ENCODE results near the gene CST4.
A peak's percentile ranks its signal among the peaks of the same experiment; 100 is the strongest.
"Not testable (repeated sequence)": the region's sequence is repeated elsewhere in the genome, so short reads cannot be mapped to it uniquely, and the experiment has no call there.

The CST4 gene

GRCh38 chr20:23686046-23686750, 2.6 kb downstream of the CST4 start:
- no peak for DNase-seq

DNA sequence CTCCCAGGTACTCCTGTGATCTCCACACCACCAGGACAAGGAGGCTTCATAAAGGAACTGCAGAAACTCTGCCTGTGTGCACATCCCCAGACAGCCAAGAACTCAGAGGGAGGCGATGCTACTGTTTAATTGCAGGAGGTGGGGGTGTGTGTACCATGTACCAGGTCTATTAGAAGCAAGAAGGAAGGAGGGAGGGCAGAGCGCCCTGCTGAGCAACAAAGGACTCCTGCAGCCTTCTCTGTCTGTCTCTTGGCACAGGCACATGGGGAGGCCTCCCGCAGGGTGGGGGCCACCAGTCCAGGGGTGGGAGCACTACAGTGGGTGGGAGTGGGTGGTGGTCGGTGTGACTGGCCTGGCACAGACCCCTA, 3.3 kb downstream of the CST4 start:
- DNase-seq: not testable (repeated sequence)

DNA sequence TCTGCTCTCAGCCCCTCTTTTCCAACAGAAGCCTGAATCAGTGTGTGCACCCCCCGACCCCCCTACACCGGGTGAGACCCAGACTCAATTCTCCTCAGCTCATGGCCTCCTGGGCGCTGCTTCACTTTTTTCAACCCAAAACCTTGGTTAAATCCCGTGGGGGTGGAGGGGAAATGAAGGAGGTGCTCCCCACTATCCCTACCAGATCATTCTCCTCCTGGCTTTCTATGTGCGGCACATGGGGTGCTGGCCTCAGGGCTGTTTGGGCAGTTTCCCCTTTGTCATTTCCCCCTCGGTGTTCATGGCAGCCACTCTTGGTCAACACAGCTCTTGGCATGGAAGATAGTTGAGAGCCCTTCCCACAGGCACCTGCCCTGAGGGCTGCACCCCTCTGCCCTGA, 4.6 kb downstream of the CST4 start:
- no peak for DNase-seq

- DNase-seq: no peak
Observed at GRCh38 chr20:23683807-23684206, 5.0 kb downstream of the CST4 start.

- no peak for DNase-seq
Observed at GRCh38 chr20:23683281-23683680, 5.6 kb downstream of the CST4 start.

DNA sequence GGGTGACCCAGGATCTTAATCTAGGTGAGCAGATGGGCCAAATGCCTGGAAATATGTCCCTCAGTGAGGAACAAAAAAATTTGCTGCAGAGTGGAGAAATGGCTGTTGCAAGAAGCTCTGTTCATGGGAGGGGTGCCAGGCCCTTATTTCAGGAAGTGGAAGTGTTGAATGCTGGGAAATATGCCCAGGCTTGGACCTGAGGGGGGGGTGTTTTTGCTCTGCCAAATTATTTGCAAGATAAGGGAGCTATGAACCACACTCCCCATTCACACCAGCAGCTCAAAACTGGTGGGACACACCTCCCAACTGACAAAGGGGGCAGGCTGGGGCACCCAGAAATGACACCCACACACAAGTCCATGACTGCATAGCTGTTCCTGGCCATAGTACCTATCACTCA, 8.7 kb downstream of the CST4 start:
- DNase-seq: no peak

GRCh38 chr20:23679133-23680092, 9.4 kb downstream of the CST4 start:
- DNase-seq: no peak

- DNase-seq: no peak
Observed at GRCh38 chr20:23673209-23673608, 15.6 kb downstream of the CST4 start.

DNA sequence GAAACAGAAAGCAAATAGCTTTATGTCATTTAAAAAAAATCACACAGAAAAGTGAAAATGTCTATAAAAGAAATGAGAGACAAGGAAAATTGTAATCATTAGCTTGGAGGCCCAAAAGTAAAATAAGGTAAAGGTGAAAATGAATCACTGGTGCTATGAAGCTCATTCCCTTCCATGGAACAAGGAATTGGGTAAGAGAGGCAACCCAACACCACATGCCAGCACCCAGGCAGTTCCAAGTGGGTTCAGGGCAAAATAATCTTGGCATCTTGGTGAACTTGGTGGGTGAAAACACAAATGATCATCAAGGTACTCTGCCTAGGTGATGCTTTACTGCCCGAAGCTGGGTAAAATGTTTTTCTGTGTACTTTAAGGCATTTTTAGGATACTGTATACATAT, 16.7 kb downstream of the CST4 start:
- DNase-seq: no peak

DNA sequence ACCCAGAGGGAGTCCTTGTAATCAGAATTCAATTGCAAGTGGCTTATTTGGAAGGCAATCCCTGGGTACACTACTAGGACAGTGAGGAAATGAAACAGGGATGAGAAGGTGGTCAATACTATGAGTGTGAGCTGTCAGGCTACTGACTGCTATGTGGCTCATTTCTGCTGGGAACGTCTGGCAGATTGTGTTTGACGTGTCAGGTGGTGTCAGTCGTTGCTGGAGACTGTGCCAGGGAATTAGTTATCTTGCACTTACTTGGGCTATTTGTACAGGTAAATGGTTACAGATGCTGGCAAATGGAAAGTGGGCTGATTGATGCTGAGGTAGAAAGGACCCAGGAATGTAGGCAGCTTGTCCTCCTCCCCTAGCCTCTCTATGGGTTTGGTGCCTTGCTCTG, 17.4 kb downstream of the CST4 start:
- no peak for DNase-seq

DNA sequence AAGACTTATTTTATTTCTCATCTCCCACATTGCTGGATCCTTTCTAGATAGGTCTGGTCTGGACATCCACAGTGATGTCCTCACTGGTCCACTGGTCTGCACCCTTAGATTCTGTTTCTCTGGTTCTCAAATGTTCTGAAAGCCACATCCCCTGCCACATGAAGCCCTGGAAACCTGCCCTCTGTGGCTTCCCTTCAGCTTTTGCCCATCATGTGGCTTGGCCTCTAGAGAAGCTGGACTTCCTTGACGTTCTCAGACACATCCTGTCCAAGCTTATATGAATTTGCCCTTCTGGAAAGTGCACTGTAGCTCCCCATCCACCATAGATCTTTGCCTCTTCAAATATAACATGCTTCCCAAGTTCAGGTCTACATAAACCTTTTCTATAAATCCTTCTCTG, 18.5 kb downstream of the CST4 start:
- DNase-seq: no peak

DNA sequence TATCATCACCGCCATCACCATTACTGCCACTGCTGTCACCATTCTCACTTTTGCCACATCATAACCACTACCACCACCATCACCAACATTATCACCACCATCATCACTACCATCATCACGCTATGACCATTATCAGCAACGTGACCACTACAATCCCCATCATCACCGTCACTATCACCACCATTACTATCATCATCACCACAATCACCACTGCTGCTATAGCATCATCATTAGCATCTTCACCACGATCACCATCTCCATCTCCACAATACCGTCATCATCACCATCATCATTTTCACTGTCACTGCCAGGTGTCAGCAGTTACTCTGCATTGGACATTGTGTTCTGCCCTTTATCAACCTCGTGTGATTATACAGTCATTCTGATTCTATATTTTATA, 19.0 kb downstream of the CST4 start:
- no peak for DNase-seq

DNA sequence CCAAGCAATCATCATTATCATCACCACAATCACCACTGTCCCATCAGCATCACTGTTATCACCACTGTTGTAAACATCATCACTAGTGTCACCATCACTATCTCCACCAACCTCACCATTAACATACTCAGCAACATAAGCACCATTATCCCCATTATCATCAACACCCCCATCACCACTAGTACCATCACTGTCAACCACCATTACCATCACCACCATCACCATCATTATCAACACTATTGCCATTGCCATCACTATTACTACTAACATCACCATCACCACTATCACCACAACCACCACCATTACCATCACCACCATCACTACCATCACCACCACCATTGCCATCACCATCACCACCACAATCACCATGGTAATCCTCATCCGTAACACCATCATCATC, 19.5 kb downstream of the CST4 start:
- DNase-seq: no peak

DNA sequence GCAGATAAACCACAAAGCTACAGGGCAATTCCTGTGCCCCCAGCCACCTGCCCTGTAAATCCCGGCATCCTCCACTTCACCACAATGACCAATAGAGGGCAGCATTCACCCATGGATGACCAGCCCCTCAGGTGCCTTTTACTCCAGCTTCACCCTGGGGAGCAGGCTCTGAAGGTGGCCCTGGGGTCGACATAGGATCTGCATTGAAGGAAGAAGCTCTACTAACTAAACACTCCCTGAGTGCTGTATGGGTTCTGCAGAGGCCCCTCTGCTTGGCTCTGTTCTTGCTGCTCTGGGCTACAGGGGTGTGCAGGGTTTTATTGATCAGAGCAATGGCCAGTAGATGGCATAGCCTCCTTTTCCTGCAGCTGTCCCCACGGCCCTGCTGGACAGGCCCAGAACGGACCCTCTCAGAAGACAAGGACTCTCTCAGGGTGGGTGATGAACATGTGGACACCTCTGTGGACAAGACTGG, 20.3 kb downstream of the CST4 start:
- peak; percentile 53 for DNase-seq

- no peak for DNase-seq
Observed at GRCh38 chr20:23667666-23668065, 21.2 kb downstream of the CST4 start.

DNA sequence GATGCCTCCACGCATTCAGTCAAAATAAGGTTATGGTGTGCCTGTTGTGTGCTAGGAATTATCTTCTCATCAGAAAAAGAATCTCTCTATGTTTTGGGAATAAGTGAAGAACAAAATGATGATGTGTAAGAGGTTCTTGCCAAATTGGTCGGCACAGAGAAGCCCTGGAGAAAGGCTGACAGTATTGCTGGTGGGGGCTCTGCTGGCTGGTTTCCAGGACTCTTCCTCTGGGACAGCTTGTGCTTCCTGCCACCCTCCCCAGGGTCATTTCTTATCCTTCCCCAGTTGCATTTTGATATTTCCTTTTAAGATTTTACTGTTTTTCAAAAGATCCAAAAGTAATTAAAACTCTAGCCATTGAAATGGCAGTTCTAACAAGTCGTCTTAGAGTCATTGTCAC, 22.1 kb downstream of the CST4 start:
- no peak for DNase-seq

DNA sequence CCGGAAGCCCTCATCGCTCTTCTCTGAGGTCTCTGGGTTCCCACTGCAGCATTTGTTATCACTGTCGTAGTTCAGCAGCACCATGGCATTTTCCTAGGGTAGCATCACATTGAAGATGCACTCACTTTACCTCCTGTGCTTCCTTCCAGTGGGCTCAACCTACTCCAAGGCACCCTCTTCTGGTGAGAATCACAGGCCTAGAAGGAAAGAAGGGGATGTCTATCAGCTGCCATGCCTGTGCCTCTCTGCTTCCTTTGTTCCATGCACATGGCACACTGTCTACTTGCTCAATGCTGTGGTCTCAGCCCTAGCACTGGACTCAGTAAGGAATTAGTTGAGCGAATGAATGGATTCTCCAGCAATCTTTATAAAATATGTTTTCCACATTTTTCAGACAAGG, 22.6 kb downstream of the CST4 start:
- no peak for DNase-seq

DNA sequence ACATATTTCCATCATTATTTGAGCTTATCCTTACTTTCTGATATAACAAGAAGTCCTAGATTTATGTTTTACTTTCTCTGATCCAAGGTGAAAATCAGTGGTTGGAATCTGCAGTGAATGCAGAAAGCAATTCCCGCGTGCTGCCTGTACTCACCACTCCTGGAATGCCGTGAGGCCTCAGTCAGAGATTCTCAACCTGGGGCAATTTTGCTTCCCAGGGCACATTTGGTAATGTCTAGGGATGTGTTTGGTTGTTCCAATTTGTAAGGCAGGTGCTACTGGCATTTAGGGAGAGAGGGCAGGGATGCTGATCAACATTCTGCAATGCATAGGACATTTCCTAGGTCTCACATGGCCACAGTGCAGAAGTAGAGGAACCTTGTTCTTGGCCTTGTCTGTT, 23.9 kb downstream of the CST4 start:
- no peak for DNase-seq

- not testable (repeated sequence) for DNase-seq
Observed at GRCh38 chr20:23664046-23664445, 24.8 kb downstream of the CST4 start.

DNA sequence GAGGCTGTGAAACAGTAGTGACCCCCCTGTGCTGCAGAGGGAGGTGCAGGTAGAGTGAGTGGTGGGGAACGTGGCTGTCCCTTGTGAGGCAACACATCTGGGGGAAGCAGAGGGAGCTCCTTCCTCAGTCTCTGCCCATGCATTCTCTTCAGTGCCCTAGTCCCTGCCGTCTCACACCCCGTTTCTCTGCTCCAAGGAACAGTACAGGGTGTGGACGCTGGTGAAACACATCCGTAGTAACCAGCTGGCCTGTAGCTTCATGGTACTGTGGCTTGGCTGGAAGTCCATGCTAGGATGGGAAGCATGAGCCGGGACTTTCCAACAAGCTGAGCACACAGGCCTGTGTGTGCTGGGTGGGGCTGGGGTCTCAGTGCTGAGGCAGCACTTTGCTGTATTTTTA, 25.7 kb downstream of the CST4 start:
- DNase-seq: no peak

DNA sequence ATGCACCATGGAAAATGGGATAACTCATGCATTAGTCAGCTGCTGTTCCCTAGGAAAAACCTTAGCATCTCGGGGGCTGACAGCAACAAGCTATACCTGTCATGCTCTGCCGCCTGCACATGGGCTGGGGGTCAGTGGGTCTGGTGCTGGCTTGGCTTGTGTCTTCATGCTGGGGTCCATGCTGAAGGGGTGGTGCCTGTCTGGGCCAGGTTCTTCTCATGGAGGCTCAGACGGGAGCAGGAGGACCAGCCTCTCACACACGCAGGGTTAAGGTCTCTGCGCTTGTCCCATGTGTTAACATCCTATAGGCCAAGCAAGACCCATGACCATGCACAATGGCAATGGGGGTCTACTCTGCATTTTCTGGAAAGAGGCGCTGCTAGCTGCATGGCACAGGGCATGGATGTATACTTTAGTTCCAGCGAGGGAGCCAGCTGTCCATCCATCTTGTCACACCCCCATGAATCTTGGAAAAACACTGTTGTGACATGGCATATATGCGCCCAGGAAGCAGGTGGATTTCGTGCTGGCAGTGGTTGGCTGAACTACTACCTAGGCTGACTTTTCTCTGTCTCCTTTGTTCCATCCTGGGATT, 26.5 kb downstream of the CST4 start:
- DNase-seq: no peak

DNA sequence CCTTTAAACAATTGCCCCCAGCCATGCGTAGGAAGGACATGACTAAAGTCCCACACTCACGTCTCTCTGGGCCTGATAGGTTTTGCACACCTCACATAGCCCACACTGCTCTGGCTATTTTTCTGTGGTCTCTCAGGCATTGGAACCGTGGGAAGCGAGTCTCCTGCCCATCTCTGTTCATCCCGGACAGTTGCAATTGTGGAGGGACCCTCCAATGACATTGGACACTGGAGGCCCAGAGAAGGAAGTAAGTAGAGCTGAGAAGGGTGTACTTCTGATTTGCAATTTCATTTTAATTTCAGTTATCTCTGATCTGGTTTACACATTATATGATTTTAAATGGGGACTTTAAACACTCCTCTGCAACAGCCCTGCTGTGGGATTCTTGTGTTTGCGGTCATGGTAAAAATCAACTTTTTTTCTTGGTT, 27.8 kb downstream of the CST4 start:
- DNase-seq: no peak

DNA sequence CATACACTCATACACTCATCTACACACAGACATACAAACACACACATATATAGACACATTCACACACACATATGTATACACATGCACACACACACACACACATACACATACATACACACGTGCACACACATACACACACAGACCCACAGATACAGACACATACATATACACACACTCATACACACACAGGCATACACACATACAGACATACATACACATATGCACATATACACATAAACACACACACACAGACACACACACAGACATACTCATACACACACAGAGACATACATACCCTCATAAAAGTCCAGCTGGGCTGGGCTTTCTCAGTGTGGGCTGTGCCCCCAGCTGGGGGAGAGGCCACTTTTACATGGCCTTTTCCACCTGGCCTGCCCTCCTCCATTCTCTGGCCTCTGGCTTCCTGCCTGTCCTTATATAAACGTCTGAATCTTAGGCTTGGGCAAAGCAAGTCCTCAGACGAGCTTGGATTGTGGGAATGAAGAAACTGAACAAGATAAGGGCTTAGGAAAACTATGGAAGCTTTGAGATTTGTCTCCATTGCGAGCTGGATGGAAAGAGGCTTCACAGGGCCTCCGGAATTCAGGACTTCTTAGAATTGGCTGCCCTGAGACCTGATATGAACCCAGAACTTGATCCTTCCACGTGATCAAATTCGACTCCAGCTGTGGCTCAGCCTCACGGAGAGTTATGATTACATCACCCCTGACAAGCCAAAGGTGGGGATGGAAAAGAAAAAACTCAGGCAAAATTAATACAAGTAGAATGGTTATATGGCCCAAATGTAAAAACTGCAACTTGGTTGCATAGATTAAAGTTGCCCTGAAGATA, 28.6 kb downstream of the CST4 start:
- no peak for DNase-seq

Data from NCI-H2029 treated with DMSO at 0.1 percent for 48 hours (cell line).